Endothelial cell of umbilical vein (primary cell): Measurements from ENCODE around the gene CLEC7A.

Experiments used
- EZH2 ChIP-seq: IDR thresholded peaks from 2 replicates; pipeline ENCODE4 v1.6.1; 2012; ENCODE audit warnings: borderline replicate concordance, low read depth, mild to moderate bottlenecking, moderate library complexity, low read length, inconsistent platforms; ENCODE audit not compliant: severe bottlenecking
- FOS ChIP-seq: IDR thresholded peaks from 2 replicates; pipeline ENCODE4 v1.6.1; 2011; ENCODE audit warnings: mild to moderate bottlenecking, low read length, moderate library complexity, borderline replicate concordance; ENCODE audit not compliant: insufficient read depth
- GATA2 ChIP-seq: IDR thresholded peaks from 2 replicates; pipeline ENCODE4 v1.7.0; 2011; ENCODE audit warnings: low read depth, mild to moderate bottlenecking, moderate library complexity, mixed read lengths, low read length; ENCODE audit not compliant: insufficient read length, insufficient read depth
- JUN ChIP-seq: IDR thresholded peaks from 2 replicates; pipeline ENCODE4 v1.6.1; 2011; ENCODE audit warnings: borderline replicate concordance, low read depth; ENCODE audit not compliant: insufficient read length, insufficient read depth
- MYC ChIP-seq: IDR thresholded peaks from one replicate; pipeline ENCODE4 v1.6.1; 2011; ENCODE audit warnings: mild to moderate bottlenecking, low read depth, low read length
- POLR2A ChIP-seq: IDR thresholded peaks from 2 replicates; pipeline ENCODE4 v1.6.1; 2012; ENCODE audit warnings: low read depth, mild to moderate bottlenecking, control low read depth, low read length
- POLR2AphosphoS5 ChIP-seq: IDR thresholded peaks from 2 replicates; pipeline ENCODE4 v1.6.1; 2012; ENCODE audit warnings: low read depth, mild to moderate bottlenecking, control low read depth, low read length, moderate library complexity; ENCODE audit not compliant: insufficient read depth
- TF ChIP-seq, protein P1 (sequence below), 2 donors: IDR thresholded peaks; 1 replicate in 1 of 2; 2 replicates in 1 of 2; pipeline ENCODE4 v1.5.1; 2011; ENCODE audit warnings: low read length in 2 of 2, mild to moderate bottlenecking in 2 of 2, moderate library complexity in 2 of 2, control low read depth in 1 of 2, inconsistent platforms in 1 of 2, low read depth in 1 of 2; ENCODE audit not compliant: insufficient read depth in 1 of 2; ENCODE audit errors: extremely low read depth in 1 of 2

DNA sequence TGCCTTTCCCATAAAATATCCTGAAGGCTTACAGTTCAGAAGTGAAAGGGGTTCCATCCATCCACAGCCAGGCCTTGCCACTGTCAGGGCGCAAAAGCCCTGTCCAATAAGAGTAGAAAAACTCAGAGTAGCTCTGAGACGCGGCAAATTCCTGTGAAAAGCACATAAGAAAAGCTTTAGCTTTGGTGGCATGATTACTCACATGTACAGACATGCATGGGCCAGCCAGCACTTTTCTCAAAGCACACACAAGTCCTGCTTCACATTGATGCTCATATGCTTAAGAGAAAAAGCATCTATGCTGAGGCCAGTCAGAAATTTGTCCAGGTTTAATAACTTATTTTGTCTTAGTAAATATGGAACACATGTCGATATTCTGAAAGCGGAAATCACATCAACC lies 56.7 kb downstream of the CLEC7A start:
- TF ChIP-seq GATA2 (no peak), POLR2A (no peak), EZH2 (no peak), POLR2AphosphoS5 (no peak), MYC (no peak), JUN (no peak), FOS (no peak)
- TF ChIP-seq, protein P1, sequence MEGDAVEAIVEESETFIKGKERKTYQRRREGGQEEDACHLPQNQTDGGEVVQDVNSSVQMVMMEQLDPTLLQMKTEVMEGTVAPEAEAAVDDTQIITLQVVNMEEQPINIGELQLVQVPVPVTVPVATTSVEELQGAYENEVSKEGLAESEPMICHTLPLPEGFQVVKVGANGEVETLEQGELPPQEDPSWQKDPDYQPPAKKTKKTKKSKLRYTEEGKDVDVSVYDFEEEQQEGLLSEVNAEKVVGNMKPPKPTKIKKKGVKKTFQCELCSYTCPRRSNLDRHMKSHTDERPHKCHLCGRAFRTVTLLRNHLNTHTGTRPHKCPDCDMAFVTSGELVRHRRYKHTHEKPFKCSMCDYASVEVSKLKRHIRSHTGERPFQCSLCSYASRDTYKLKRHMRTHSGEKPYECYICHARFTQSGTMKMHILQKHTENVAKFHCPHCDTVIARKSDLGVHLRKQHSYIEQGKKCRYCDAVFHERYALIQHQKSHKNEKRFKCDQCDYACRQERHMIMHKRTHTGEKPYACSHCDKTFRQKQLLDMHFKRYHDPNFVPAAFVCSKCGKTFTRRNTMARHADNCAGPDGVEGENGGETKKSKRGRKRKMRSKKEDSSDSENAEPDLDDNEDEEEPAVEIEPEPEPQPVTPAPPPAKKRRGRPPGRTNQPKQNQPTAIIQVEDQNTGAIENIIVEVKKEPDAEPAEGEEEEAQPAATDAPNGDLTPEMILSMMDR (IDR thresholded peaks at IDR 0.05; ENCODE audit: extremely low read depth in 1 of 2, insufficient read depth in 1 of 2, low read depth in 1 of 2, low read length in 2 of 2): no peak
